GM19467 (cell line): Measurements from ENCODE around the gene MAP3K8.
A peak's percentile ranks its signal among the peaks of the same experiment; 100 is the strongest.
"Not testable (repeated sequence)": the region's sequence is repeated elsewhere in the genome, so short reads cannot be mapped to it uniquely, and the experiment has no call there.

Experiments used
- ATAC-seq: cut with Tn5 transposase; IDR thresholded peaks from one replicate; pipeline ENCODE4 v1.9.1; 2021; ENCODE audit warnings: mild to moderate bottlenecking, moderate library complexity; ENCODE audit not compliant: unreplicated experiment

MAP3K8 gene

DNA sequence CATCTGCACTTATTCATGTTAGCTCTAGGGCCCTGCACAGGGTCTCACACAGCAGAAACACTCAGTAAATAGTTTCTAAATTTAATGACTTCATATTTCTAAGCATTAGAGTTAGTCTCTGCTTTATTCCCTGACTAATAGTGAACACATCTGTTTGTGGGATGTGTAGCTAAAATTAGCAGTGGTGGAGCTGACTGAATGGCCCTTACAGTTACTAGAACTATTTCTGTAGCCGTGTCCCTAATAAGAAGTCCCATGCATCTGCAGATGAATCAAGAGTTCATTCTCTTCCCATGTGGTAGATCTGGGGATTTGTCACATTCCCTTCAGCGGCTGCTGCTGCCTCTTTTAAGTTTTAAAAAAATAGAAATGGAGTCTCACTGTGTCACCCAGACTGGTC, 11.7 kb downstream of the MAP3K8 start:
- ATAC-seq, result no peak

- ATAC-seq, result no peak
These were observed 13.3 kb downstream of the MAP3K8 start for GRCh38 chr10:30447125-30447799.

GRCh38 chr10:30448092-30448491, 14.1 kb downstream of the MAP3K8 start:
- no peak for ATAC-seq

GRCh38 chr10:30453764-30454527, 20.0 kb downstream of the MAP3K8 start:
- ATAC-seq, result no peak

GRCh38 chr10:30454744-30455510, 20.9 kb downstream of the MAP3K8 start:
- no peak for ATAC-seq

DNA sequence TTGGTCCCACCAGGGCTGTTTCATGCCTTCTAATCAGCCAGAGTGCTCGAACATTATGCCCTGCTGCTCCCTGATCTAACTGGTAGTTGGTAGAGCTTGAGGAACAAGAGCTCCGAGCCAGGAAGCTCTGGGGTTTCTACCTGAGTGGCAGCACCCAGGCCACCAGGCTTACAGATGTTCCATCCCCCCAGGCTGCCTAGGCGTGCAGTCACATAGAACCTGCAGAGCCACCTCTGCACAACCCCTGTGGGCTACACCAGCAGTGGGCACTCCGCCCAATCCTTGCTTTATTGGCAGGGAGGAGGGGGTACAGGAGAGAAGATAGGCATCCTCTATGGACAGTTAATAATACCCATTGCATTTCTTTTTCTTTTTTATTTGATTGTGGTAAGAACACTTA, 21.8 kb downstream of the MAP3K8 start:
- peak; percentile 39 for ATAC-seq

- peak; percentile 82 for ATAC-seq
These were observed 22.3 kb downstream of the MAP3K8 start for GRCh38 chr10:30456266-30456665.

- no peak for ATAC-seq
These were observed 25.3 kb downstream of the MAP3K8 start for GRCh38 chr10:30459283-30459682.

DNA sequence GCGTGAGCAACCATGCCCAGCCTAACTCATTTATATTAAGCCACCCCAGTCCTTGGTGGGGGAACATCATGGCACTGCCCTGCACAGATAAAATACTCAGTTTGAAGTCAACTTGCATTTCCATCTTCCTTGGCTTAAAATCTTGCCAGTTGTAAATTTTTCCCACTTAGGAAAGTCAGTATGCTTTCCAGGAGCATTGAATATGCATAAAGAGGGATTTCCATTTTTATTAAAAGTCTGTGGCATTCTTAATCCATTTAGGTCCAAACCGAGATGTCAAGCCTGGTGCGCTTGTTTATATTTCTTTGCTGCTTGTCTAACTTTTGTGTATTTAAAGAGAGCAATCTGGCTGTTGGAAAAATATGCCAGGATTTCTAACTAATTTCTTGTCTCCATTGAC, 26.1 kb downstream of the MAP3K8 start:
- no peak for ATAC-seq

- ATAC-seq, result no peak
These were observed 28.5 kb downstream of the MAP3K8 start for GRCh38 chr10:30462513-30462912.

DNA sequence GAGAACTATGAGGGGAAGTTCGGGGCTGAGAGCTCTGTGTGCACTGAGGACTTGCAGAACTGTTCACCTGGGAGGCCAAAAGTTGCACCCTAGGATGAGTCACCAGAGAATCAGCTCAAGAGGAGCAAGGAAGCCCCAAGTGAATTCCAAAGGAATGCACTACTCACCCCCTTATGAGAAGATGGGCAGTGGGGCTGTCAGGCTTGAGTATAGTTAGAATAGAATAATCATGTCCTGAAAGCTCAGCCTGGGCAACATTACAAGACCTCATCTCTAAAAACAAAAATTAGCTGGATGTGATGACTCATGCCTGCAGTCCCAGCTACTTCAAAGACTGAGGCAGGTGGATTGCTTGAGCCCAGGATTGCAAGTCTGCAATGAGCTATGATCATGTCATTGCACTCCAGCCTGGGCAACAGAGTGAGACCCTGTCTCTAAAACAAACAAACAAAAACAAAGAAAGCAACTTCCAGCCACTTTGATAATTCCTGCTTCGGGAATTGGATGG, 30.0 kb downstream of the MAP3K8 start:
- ATAC-seq, result no peak

GRCh38 chr10:30464675-30465074, 30.7 kb downstream of the MAP3K8 start:
- no peak for ATAC-seq

GRCh38 chr10:30466445-30466844, 32.5 kb downstream of the MAP3K8 start:
- ATAC-seq, result no peak

DNA sequence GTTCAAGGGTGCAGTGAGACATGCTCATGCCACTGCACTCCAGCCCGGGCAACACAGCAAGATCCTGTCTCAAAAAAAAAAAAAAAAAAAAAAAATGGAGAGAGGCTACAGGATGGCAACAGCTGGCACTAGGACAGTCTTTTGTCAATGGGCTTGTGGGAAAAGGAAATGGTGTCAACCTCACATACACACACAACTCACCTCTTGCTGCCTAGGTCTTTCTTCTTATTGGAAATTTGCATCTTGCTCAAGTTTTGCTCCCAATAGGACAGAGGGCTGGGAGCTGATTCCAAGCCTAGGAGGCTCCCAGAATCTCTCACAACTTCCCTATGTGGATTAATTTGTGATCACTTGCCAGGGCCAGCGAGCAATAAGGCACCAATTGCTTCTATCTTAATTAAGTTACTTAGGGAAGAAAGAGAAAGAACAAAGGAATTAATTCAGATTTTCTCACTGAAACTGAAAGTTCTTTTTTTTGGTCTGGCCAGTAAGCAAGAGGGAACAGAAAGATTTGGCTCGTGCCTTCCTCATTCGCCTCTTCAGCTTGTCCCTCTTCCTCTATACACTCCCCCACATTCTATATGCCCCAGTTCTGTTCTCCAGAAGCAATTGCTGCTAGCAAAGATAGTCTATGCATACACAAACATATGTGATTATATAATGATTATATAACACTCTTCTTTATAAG, 33.8 kb downstream of the MAP3K8 start:
- peak; percentile 67 for ATAC-seq

DNA sequence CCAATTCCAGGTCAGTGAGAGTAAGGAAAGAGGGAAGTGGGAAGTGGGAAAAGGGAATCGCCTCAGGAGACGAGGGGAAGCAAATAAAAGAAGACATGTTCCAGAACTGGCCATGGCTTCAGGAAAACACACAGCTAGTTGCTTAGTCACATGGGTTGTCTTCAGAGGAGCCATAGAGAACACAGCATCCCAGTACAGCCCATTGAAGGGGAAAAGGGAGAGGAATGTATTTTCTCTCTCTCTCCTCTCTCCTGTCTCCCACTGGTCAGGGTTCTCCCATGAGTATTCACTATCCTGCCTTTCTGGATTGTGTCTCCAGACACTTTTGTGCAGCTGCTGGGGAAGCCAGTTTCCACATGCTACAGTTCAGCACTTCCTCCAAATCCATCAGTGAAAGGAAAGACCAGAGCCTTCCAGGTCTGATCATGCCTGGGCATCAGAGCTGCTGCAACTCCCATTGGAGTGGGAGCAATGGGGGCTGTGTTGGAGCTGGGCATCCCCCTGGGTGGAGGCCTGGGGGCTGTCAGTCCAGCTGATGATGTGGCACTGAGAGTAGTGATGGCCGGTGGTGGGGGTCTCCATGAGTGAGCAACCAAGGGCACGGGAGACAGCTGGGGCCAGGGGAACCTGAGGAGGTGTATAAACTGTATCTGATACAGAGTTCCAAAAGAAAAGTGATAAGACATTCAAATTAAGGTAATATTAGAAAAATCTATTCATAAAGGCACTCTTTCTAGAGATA, 38.6 kb downstream of the MAP3K8 start:
- ATAC-seq, result no peak

DNA sequence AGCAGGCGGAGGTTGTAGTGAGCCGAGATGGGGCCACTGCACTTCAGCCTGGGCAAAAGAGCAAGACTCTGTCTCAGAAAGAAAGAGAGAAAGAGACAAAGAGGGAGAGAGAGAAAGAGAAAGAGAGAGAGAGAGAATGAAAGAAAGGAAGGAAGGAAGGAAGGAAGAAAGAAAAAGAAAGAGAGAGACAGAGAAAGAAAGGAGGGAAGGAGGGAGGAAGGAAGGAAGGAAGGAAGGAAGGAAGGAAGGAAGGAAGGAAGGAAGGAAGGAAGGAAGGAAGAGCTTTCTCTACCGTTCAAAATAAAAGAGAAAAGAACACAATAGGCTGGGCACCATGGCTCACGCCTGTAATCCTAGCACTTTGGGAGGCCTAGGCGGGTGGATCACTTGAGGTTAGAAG, 41.5 kb downstream of the MAP3K8 start:
- not testable (repeated sequence) for ATAC-seq

DNA sequence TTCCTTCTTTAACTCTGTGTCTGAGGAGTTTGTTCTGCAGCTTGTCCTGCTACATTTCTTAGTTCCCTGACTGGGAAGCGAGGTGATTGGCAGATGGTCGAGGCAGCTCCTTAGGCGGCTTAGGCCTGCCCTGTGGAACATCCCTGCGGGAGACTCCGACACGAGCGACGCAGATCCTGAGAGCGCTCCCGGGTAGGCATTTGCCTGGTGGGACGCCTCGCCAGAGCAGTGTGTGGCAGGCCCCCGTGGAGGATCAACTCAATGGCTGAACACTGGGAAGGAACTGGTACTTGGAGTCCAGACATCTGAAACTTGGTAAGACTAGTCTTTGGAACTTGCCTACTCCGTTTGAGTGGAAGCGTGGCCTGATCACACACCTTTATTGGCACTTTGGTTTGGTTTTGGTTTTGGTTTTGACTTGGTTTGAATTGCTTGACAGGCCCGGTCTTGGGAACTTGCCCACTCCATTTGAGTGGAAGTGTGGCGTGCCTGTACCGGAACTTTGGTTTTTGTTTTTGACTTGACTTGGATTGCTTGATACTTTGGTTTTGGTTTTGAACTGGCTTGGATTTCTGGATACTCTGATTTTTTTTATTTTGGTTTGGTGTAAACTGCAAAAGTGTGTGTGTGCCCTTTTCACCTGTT, 42.6 kb downstream of the MAP3K8 start:
- ATAC-seq, result no peak

DNA sequence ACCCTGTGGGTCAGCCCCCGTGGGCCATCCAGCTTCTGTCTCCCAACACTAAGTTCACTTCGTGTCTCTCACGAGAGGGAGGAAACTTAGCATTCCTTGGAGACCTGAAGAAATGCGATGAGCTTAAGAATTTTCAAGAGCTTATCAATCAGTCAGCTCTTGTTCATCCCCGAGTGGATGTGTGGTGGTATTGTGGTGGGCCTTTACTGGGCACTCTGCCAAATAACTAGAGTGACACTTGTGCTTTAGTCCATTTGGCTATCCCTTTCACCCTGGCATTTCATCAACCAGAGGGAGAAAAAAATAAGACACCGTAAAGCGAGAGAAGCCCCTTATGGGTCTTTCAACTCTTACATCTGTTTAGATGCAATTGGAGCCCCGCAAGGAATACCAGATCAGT, 45.5 kb downstream of the MAP3K8 start:
- ATAC-seq, result not testable (repeated sequence)

- no peak for ATAC-seq
These were observed 47.6 kb downstream of the MAP3K8 start for GRCh38 chr10:30481603-30482002.

DNA sequence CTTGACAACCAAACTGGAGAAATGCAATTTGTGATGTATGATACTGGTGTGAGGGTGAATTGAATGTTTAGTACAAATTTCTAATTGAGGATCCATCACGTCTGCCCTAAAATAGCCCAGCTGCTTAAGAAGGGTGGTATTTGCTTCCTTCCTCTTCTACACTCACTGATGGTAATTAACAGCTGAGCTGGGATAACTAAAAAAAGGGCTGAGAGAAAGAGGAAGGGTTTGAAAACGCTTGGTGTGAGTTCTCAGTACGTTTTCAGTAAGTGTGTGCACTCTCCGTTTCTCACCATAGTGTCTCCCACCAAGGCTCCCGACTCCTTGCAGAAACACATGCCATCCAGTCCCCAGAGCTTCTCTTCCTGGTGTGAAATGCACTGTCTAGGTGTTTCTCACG, 54.3 kb downstream of the MAP3K8 start:
- ATAC-seq, result no peak
